GM19023 (cell line): Measurements from ENCODE around the gene P4HTM.

Experiments
- ATAC-seq: cut with Tn5 transposase; IDR thresholded peaks from one replicate; pipeline ENCODE4 v1.9.1; 2021; ENCODE audit warnings: mild to moderate bottlenecking, moderate library complexity; ENCODE audit not compliant: unreplicated experiment

Gene P4HTM, protein sequence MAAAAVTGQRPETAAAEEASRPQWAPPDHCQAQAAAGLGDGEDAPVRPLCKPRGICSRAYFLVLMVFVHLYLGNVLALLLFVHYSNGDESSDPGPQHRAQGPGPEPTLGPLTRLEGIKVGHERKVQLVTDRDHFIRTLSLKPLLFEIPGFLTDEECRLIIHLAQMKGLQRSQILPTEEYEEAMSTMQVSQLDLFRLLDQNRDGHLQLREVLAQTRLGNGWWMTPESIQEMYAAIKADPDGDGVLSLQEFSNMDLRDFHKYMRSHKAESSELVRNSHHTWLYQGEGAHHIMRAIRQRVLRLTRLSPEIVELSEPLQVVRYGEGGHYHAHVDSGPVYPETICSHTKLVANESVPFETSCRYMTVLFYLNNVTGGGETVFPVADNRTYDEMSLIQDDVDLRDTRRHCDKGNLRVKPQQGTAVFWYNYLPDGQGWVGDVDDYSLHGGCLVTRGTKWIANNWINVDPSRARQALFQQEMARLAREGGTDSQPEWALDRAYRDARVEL

GRCh38 chr3:48989796-48990635, at the start of gene P4HTM:
TSS of gene P4HTM (plus strand) at chr3:48990241. CDS start at chr3:48990257, 16 bp downstream.
- ATAC-seq, result peak; percentile 60

DNA sequence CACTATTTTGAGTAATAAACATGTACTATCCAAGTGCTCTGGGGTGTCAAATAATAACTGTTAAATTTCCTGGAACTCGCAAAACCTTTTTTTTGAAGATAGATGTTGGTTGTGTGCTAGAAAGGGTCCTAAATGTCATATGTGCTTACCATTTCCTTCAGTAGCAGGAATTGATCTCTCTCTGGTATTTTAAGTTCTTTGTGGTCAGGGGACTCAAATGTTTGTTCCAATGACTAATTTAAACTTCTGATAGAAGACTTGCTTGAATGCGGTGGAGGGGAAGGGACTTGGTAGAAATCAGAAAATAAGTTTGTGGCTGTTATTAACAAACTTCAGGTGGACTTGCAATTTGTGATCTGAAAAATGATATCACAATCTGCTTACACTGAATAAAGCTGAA, 44.6 kb upstream of the P4HTM start:
- no peak for ATAC-seq

DNA sequence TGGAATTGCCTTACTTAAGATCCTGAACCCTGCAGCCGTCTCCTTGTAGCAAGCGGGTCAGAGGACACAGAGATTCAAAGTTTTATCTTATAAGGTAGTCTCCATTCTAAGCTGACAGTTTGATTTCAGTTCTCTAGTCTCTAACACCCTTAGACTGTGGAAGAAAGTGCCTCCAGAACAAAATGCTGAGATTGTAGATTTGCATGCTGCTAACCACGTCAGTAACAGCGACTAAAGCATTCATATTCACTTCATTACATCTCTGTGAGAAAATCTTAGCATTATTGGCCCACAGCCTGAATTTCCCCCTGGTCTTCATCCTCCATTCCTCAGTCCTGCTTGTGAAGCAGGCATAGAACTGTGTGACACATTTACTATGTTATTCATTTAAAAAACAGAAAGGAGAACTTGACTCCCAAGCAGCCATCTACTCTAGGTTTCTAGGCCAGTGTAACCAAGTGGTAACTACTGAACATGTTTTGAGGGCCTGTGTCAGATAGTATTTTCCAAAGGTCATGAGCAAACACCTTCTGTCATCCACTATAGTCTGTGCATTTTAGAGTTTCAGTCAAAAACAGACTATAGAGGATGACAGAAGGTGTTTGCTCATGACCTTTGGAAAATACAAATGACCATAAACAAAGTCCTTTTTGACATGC, 44.0 kb upstream of the P4HTM start:
- no peak for ATAC-seq

DNA sequence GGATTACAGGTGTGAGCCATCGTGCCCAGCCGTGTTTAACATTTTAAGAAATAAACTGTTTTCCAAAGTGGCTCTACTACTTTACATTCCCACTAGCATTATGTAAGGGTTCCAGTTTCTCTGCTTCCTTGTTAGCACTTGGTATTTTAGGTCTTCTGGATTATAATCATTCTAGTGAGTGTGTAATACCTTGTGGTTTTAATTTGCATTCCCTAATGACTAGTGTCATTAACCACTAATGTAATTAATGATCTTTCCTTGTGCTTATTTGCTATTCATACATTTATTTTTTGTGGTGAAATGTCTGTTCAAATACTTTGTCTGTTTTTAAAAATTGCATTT, 40.7 kb upstream of the P4HTM start:
- ATAC-seq, result no peak

GRCh38 chr3:48950051-48950450, 40.0 kb upstream of the P4HTM start:
- ATAC-seq, result no peak

DNA sequence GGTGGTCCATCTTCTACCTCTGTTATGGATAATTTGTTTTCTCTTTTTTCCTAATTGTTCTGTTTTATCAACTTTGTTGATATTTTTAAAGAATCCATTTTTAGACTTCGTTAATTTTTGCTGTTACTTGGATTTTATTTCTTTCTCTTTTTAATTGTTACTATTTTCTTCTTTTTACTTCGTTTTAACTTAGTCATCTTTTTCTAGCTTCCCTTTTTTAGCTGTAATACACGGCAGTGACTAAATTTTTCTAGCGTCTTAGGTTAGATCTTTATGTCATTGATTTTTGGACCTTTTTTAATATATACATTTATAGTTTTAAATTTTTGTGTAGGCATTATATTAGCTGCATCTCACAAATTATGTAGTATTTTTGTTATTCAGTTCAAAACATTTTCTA, 38.3 kb upstream of the P4HTM start:
- ATAC-seq, result no peak

DNA sequence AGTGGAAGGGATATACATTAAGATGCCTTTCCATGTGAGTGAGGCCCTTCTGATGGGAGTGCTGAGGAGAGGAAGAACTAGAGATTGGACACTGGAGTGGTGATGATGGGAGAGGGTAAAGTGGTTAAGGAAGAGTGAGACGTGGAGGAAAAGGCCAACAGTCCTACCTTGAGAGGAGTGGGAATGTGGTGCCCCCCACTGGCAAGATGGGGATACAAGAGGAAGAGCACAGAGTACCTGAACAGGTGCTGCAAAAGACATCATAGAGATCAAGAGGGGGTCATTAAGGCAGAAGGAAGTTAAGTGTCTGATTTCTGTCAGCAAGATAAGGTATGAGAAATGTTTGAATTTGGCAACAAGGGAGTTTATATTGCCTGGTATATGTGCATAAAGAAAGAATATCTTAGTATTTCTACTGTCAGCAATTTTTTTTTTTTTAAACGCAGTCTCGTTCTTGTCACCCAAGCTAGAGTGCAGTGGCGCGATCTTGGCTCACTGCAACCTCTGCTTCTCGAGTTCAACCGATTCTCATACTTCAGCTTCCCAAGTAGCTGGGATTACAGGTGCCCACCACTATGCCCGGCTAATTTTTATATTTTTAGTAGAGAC, 37.4 kb upstream of the P4HTM start:
- ATAC-seq, result no peak

GRCh38 chr3:48957006-48957705, 32.9 kb upstream of the P4HTM start:
- no peak for ATAC-seq

GRCh38 chr3:48960841-48961413, 29.1 kb upstream of the P4HTM start:
- ATAC-seq, result no peak

- no peak for ATAC-seq
Measured at GRCh38 chr3:48962340-48962739, 27.7 kb upstream of the P4HTM start.

- no peak for ATAC-seq
Measured at GRCh38 chr3:48962939-48963338, 27.1 kb upstream of the P4HTM start.

DNA sequence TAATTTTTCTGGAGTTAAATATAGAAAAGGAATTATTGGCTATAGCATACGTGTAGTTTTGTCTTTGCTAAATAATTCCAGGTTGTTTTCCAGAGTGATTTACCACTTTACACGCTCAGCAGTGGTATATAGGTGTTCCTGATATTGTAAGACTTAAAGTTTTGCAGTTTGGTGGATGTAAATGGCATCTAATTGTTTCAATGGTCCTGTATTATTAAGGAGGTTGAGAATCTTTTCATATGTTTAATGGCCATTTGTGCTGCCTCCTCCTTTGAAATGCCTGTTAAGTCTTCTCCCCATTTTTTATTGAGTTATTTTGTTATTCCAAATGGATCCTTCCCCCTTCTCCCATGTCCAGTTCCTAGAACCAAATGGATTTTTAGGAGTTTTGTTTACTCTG, 26.4 kb upstream of the P4HTM start:
- no peak for ATAC-seq

- ATAC-seq, result no peak
Measured at GRCh38 chr3:48966367-48966766, 23.7 kb upstream of the P4HTM start.

DNA sequence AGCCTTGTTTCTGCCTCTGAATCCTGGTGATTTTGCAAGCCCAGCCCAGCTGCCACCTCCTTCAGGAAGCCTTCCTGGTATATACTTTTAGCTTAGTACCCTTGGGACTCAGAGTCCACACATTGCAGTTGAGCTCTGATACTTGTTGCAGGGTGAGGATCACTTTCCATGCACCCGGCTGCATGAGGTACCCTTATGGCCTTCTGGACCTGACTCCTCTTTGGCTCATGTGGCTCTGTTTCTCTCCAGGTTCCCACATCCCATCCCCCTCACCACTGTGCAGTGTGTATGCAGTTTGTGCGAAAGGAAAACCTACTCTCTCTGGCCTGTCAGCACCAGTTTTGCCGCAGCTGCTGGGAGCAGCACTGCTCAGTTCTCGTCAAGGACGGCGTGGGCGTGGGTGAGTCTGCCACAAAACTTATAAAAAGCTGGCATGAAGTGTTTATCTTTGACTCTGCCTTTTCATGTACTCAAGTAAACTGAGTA, 23.1 kb upstream of the P4HTM start:
- ATAC-seq, result no peak

DNA sequence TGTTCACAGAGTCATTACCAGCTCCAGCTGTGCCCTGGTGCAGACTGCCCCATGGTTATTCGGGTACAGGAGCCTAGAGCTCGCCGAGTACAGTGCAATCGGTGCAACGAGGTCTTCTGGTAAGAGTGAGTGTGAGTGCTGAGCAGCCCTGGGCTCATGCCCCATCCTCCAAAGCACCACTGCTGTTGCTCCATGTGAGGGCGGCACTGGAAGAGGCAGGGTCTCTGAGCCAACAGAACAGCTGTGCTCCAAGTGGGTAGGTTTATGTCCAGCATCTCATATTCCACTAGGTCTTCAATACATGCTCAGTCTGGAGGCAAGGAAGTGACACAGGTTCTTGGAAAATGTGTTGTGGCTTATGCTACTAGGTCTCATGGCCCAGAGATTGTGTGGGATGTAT, 19.5 kb upstream of the P4HTM start:
- ATAC-seq, result no peak

DNA sequence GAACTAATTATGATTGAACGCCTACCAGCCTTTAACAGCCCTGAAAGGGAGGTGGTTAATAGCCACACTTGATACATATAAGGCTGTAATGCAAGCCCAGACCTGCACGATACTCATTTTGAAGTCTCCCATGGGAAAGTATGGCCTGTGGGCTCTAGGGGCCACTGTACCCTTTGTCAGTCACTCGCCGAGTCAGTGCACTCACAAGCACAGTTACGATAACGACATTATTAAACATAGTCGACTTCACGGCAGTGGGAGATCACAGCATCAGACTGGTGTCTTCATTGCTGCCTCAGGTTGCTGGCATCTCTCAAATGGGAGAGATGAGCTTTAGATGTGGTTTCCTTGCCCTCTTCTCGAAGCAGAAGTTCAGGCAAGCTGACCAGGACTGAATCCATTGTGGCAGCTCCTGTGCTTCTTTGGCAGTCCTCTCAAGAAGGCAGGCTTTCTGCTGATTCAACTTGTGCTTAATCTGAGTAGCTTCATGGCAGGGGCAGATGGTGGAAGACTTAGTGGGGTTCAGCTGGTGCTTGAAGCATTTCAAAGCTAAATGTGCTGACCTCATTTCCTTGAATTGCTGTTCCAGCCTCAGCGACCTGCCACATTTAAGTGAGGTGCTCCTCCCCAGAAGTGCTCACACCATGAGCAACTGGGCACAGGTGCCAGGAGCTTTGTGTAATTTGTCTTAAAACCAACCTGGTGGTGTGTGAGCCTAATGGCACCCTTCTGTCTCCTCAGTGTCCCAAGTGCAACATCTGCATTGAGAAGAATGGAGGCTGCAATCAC, 15.8 kb upstream of the P4HTM start:
- no peak for ATAC-seq

DNA sequence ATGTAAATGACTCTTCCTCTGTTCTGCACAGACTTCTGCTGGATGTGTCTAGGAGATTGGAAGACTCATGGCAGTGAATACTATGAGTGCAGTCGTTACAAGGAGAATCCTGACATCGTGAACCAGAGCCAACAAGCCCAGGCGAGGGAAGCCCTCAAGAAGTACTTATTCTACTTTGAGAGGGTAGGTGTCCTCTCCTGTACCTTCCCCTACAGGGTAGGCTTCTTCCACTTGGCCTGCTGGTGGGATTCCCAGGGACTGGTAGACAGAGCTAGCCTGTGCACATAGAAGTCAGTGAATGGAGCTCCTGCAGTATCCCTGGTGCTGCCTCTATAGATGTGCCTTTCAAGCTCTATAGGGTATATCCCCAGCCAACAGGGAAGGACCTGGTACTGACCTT, 10.6 kb upstream of the P4HTM start:
- ATAC-seq, result no peak

GRCh38 chr3:48980295-48980694, 9.7 kb upstream of the P4HTM start:
- no peak for ATAC-seq

GRCh38 chr3:48982016-48982415, 8.0 kb upstream of the P4HTM start:
- ATAC-seq, result no peak
